ENCODE results near the gene MYOM3.

GRCh38 chr1:24021403-24022266, 90.3 kb downstream of the MYOM3 start:
- TF ChIP-seq CTCF (conservative IDR thresholded peaks at IDR 0.05; ENCODE audit: low read depth, low read length) (no peak), EZH2phosphoT487 (IDR thresholded peaks at IDR 0.05; ENCODE audit: borderline replicate concordance, low read length) (no peak), EZH2 (IDR thresholded peaks at IDR 0.05; ENCODE audit: low read length, unreplicated experiment) (no peak)

Measured in PC-3 (cell line).